OCI-LY1 (cell line): ENCODE results near the gene TMEM272.

Experiments used
- EZH2 ChIP-seq: fragments of 200-600 bp; sonication (generic), shearing (Covaris generic); IDR thresholded peaks from 2 replicates; pipeline ENCODE4 v1.8.0; 2017; ENCODE audit warnings: borderline replicate concordance, mixed run types, mild to moderate bottlenecking, antibody characterized with exemption, low read length, moderate library complexity, mixed read lengths
- TF ChIP-seq, protein P1 (sequence below): fragments of 200-600 bp; sonication (generic), shearing (Covaris generic); IDR thresholded peaks from 2 replicates; pipeline ENCODE4 v1.5.1; 2017; ENCODE audit warnings: mild to moderate bottlenecking, antibody characterized with exemption, low read length, moderate library complexity, mixed read lengths

DNA sequence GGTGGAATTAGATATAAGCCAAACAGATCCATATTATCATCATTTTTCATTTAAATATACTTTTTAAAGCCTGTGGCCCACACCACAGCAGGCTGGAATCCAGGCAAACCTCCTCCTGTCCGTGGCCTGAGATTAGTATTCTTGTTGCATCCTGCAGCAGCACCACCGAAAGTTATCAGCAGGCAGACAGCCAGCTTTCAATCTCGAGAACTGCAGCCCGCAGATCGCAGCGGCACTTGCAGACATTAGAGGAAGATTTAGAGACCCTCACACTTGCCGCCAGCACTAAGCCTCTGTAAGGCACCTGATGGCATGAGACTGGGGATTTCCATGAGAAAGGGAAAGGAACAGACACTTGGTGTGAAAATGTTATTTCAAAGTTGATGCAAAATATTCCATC is 48.4 kb downstream of the TMEM272 start:
- no peak for TF ChIP-seq EZH2
- TF ChIP-seq, protein P1, sequence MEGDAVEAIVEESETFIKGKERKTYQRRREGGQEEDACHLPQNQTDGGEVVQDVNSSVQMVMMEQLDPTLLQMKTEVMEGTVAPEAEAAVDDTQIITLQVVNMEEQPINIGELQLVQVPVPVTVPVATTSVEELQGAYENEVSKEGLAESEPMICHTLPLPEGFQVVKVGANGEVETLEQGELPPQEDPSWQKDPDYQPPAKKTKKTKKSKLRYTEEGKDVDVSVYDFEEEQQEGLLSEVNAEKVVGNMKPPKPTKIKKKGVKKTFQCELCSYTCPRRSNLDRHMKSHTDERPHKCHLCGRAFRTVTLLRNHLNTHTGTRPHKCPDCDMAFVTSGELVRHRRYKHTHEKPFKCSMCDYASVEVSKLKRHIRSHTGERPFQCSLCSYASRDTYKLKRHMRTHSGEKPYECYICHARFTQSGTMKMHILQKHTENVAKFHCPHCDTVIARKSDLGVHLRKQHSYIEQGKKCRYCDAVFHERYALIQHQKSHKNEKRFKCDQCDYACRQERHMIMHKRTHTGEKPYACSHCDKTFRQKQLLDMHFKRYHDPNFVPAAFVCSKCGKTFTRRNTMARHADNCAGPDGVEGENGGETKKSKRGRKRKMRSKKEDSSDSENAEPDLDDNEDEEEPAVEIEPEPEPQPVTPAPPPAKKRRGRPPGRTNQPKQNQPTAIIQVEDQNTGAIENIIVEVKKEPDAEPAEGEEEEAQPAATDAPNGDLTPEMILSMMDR, result no peak
